Upper lobe of left lung (tissue), 4 donors: ENCODE results near the gene ACTR1A.

ENCODE experiments used
- POLR2A ChIP-seq, 4 donors: fragments of 450-650 bp; IDR thresholded peaks; one replicate each; pipeline ENCODE4 v1.5.1; 2016 to 2017; ENCODE audit warnings: antibody characterized with exemption in 4 of 4, mild to moderate bottlenecking in 2 of 4
- POLR2AphosphoS5 ChIP-seq, 2 donors: sonication (generic); formaldehyde crosslinking; IDR thresholded peaks; one replicate each; pipeline ENCODE4 v1.5.1; 2017; ENCODE audit warnings: antibody characterized with exemption in 2 of 2
- TF ChIP-seq, protein P1 (sequence below), 6 experiments: fragments of 450-650 bp in 4 of 6; fragments of 200-600 bp in 2 of 6; sonication (generic) in 2 of 6; IDR thresholded peaks; one replicate each; pipeline ENCODE4 v1.5.1; 2016 to 2019; ENCODE audit warnings: antibody characterized with exemption in 6 of 6

DNA sequence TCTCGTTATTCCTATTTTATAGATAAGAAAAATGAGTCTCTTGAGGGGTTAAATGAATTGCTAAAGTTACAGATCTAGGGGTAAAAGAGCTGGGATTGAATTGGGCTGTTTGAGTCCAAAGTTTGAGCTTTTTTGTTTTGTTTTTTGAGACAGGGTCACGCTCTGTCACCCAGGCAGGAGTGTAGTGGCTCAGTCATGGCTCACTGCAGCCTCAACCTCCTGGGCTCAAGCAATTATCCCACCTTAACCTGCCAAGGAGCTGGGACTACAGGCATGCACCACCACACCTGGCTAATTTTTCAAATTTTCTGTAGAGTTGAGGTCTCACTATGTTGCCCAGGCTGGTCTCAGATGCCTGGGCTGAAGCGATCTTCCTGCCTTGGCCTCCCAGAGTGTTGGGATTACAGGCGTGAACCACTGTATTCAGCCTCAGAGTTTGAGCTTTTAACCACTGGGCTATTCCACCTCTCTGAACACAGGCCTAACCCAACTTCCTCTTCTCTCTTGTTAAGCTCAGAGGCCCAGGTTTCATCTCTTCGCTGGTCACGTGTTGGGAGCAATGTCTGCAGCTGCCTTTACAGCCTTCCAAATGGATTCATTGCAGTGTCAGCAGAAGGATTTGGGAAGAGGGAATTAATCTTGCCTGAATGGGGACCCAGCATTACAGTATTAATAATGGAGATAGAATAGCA, 9.2 kb upstream of the ACTR1A start:
- TF ChIP-seq, protein P1, sequence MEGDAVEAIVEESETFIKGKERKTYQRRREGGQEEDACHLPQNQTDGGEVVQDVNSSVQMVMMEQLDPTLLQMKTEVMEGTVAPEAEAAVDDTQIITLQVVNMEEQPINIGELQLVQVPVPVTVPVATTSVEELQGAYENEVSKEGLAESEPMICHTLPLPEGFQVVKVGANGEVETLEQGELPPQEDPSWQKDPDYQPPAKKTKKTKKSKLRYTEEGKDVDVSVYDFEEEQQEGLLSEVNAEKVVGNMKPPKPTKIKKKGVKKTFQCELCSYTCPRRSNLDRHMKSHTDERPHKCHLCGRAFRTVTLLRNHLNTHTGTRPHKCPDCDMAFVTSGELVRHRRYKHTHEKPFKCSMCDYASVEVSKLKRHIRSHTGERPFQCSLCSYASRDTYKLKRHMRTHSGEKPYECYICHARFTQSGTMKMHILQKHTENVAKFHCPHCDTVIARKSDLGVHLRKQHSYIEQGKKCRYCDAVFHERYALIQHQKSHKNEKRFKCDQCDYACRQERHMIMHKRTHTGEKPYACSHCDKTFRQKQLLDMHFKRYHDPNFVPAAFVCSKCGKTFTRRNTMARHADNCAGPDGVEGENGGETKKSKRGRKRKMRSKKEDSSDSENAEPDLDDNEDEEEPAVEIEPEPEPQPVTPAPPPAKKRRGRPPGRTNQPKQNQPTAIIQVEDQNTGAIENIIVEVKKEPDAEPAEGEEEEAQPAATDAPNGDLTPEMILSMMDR (IDR thresholded peaks at IDR 0.05), result no peak
- TF ChIP-seq POLR2AphosphoS5 (IDR thresholded peaks at IDR 0.05) (no peak), POLR2A (IDR thresholded peaks at IDR 0.05) (no peak)
